Stimulated activated CD4-positive, alpha-beta T cell treated with anti-CD3 and anti-CD28 coated beads, Interleukin-4, amount 100 ng/mL, for 1 hour (primary cell): ENCODE data around the gene PIP4K2A.
"Not testable (repeated sequence)": the region's sequence is repeated elsewhere in the genome, so short reads cannot be mapped to it uniquely, and the experiment has no call there.

ENCODE experiments used
- DNase-seq: peaks from one replicate; pipeline ENCODE4 v3.0.0-alpha.2; 2020

Gene PIP4K2A

GRCh38 chr10:22718659-22719058 lies 4.3 kb upstream of the PIP4K2A start:
- not testable (repeated sequence) for DNase-seq

GRCh38 chr10:22717728-22718127 lies 3.4 kb upstream of the PIP4K2A start:
- no peak for DNase-seq

- DNase-seq = no peak
Measured at GRCh38 chr10:22716943-22717342, 2.6 kb upstream of the PIP4K2A start.

GRCh38 chr10:22715290-22715625 lies 880 bp upstream of the PIP4K2A start:
- no peak for DNase-seq

- peak; percentile 48 for DNase-seq
Measured at GRCh38 chr10:22713853-22714478, 412 bp downstream of the PIP4K2A start.

GRCh38 chr10:22712956-22713852 lies 1.2 kb downstream of the PIP4K2A start:
- DNase-seq = peak; percentile 49

GRCh38 chr10:22712211-22712955 lies 2.0 kb downstream of the PIP4K2A start:
- no peak for DNase-seq

GRCh38 chr10:22711373-22711772 lies 3.0 kb downstream of the PIP4K2A start:
- DNase-seq = no peak

GRCh38 chr10:22710139-22710745 lies 4.1 kb downstream of the PIP4K2A start:
- no peak for DNase-seq

GRCh38 chr10:22708772-22709171 lies 5.6 kb downstream of the PIP4K2A start:
- DNase-seq = no peak

- DNase-seq = no peak
Measured at GRCh38 chr10:22705527-22705926, 8.9 kb downstream of the PIP4K2A start.

- DNase-seq = no peak
Measured at GRCh38 chr10:22704942-22705341, 9.4 kb downstream of the PIP4K2A start.

- no peak for DNase-seq
Measured at GRCh38 chr10:22704471-22704911, 9.9 kb downstream of the PIP4K2A start.

GRCh38 chr10:22702348-22702747 lies 12.0 kb downstream of the PIP4K2A start:
- DNase-seq = no peak

GRCh38 chr10:22701132-22701826 lies 13.1 kb downstream of the PIP4K2A start:
- DNase-seq = no peak

GRCh38 chr10:22700489-22700888 lies 13.9 kb downstream of the PIP4K2A start:
- no peak for DNase-seq

- no peak for DNase-seq
Measured at GRCh38 chr10:22699976-22700375, 14.4 kb downstream of the PIP4K2A start.

GRCh38 chr10:22698941-22699440 lies 15.4 kb downstream of the PIP4K2A start:
- DNase-seq = no peak

GRCh38 chr10:22697800-22698199 lies 16.6 kb downstream of the PIP4K2A start:
- DNase-seq = no peak

- DNase-seq = no peak
Measured at GRCh38 chr10:22697101-22697500, 17.3 kb downstream of the PIP4K2A start.

- DNase-seq = no peak
Measured at GRCh38 chr10:22693860-22694259, 20.5 kb downstream of the PIP4K2A start.

GRCh38 chr10:22693371-22693784 lies 21.0 kb downstream of the PIP4K2A start:
- peak; percentile 25 for DNase-seq
